ENCODE data around the gene SEMA3G. TPM values are rescaled to one million over a fixed set of nuclear protein-coding genes. Genes with fewer than 3 reads are reported as not detected.

SEMA3G gene
- total RNA-seq, 1 experiment from 2014 or later = 0.33 TPM

GRCh38 chr3:52393131-52393807, 51.6 kb downstream of the SEMA3G start:
- no peaks in the 10 kb centered on the region for H3K9me3 Mint-ChIP-seq (ENCODE audit: low read depth, unreplicated experiment)
- no peak overlapping the region for H3K4me3 Mint-ChIP-seq (ENCODE audit: low read depth, unreplicated experiment)
- H3K27ac Mint-ChIP-seq (ENCODE audit: unreplicated experiment) = no peak overlapping the region
- no peaks in the 10 kb centered on the region for H3K4me1 Mint-ChIP-seq (ENCODE audit: low read depth, unreplicated experiment)
- TF ChIP-seq CTCF (IDR thresholded peaks at IDR 0.05; ENCODE audit: unreplicated experiment) = no peak
- H3K36me3 Mint-ChIP-seq (ENCODE audit: insufficient read depth, unreplicated experiment) = peaks cover 4% of the 10 kb centered on the region
- CTCF ChIA-PET = no interaction called here
- H3K27me3 Mint-ChIP-seq (ENCODE audit: unreplicated experiment) = no peaks in the 10 kb centered on the region
- no TSS peak for BruUV-seq (replicated peaks)
- intact Hi-C loops (cut with micrococcal nuclease; ENCODE audit: unreplicated experiment) = no loop called here
- DNase-seq = no peak

GRCh38 chr3:52392216-52392930, 52.5 kb downstream of the SEMA3G start:
- H3K27me3 Mint-ChIP-seq (ENCODE audit: unreplicated experiment) = no peaks in the 10 kb centered on the region
- intact Hi-C loops (cut with micrococcal nuclease; ENCODE audit: unreplicated experiment) = no loop called here
- H3K4me1 Mint-ChIP-seq (ENCODE audit: low read depth, unreplicated experiment) = no peaks in the 10 kb centered on the region
- H3K4me3 Mint-ChIP-seq (ENCODE audit: low read depth, unreplicated experiment) = no peak overlapping the region
- no peak for DNase-seq
- H3K9me3 Mint-ChIP-seq (ENCODE audit: low read depth, unreplicated experiment) = no peaks in the 10 kb centered on the region
- no TSS peak for BruUV-seq (replicated peaks)
- H3K27ac Mint-ChIP-seq (ENCODE audit: unreplicated experiment) = no peak overlapping the region
- H3K36me3 Mint-ChIP-seq (ENCODE audit: insufficient read depth, unreplicated experiment) = peaks cover 4% of the 10 kb centered on the region
- no peak for TF ChIP-seq CTCF (IDR thresholded peaks at IDR 0.05; ENCODE audit: unreplicated experiment)
- CTCF ChIA-PET = no interaction called here

- Mint-ChIP-seq H3K9me3 (ENCODE audit: low read depth, unreplicated experiment) (no peaks in the 10 kb centered on the region), H3K4me3 (ENCODE audit: low read depth, unreplicated experiment) (no peak overlapping the region), H3K4me1 (ENCODE audit: low read depth, unreplicated experiment) (no peaks in the 10 kb centered on the region), H3K27me3 (ENCODE audit: unreplicated experiment) (no peaks in the 10 kb centered on the region), H3K27ac (ENCODE audit: unreplicated experiment) (no peak overlapping the region), H3K36me3 (ENCODE audit: insufficient read depth, unreplicated experiment) (peaks cover 4% of the 10 kb centered on the region)
- no TSS peak for BruUV-seq (replicated peaks)
- CTCF ChIA-PET = no interaction called here
- intact Hi-C loops (cut with micrococcal nuclease; ENCODE audit: unreplicated experiment) = no loop called here
- no peak for TF ChIP-seq CTCF (IDR thresholded peaks at IDR 0.05; ENCODE audit: unreplicated experiment)
- no peak for DNase-seq
These were observed 53.8 kb downstream of the SEMA3G start for GRCh38 chr3:52391096-52391495.

GRCh38 chr3:52388933-52389332, 56.0 kb downstream of the SEMA3G start:
- H3K4me1 Mint-ChIP-seq (ENCODE audit: low read depth, unreplicated experiment) = no peaks in the 10 kb centered on the region
- no TSS peak for BruUV-seq (replicated peaks)
- intact Hi-C loops (cut with micrococcal nuclease; ENCODE audit: unreplicated experiment) = no loop called here
- H3K9me3 Mint-ChIP-seq (ENCODE audit: low read depth, unreplicated experiment) = no peaks in the 10 kb centered on the region
- DNase-seq = no peak
- H3K4me3 Mint-ChIP-seq (ENCODE audit: low read depth, unreplicated experiment) = no peak overlapping the region
- TF ChIP-seq CTCF (IDR thresholded peaks at IDR 0.05; ENCODE audit: unreplicated experiment) = no peak
- H3K27ac Mint-ChIP-seq (ENCODE audit: unreplicated experiment) = no peak overlapping the region
- H3K27me3 Mint-ChIP-seq (ENCODE audit: unreplicated experiment) = no peaks in the 10 kb centered on the region
- CTCF ChIA-PET = interaction anchor here (0.7 kb wide), 1 partner anchor 145 kb away, joined by 4 read pairs; no protein-coding TSS in a partner anchor
- H3K36me3 Mint-ChIP-seq (ENCODE audit: insufficient read depth, unreplicated experiment) = peaks cover 4% of the 10 kb centered on the region
